GM12891 (cell line): Measurements from ENCODE around the gene CHST9.

Experiments
- POLR2AphosphoS5 ChIP-seq: IDR thresholded peaks from 2 replicates; pipeline ENCODE4 v1.6.1; 2011; ENCODE audit warnings: low read depth, low read length, control low read depth
- TAF1 ChIP-seq: IDR thresholded peaks from 2 replicates; pipeline ENCODE4 v1.6.1; 2011; ENCODE audit warnings: low read depth, low read length, control low read depth

DNA sequence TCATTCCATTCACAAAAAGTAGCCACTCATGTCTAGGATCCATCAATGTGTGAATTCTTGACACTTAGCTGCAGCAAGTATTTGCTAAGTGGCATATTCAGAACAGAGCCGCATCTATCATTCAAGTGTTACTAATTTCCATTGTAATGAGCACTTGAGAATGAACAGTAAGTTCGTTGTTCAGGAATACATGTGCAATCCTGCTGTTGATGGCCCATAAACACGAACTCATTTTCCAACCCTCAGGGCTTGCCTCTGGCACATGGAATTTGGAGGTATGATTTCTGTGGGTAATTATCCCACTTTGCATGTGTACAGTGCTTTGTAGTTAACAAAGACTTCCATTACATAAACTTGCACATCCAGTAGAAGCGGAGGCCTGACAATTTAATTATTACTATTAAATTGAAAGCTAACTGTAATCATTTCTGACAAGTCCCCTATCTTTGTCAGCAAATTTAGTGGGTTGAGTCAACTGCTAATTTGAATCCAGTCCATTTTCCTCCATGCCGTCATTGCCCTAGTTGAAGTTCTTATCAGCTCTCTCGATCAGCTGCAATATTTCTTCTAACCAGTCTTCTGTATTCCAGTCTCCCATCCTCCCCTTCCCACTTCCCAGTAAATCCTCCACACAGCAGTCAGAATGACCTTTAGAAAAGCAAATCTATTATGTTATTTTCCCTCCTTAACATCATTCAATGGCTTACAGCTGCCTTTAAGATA is 203.6 kb downstream of the CHST9 start:
- TF ChIP-seq POLR2AphosphoS5, result no peak
- TF ChIP-seq TAF1, result no peak
